K562 (cell line): ENCODE results near the gene SH3BP4. TPM values are rescaled to one million over a fixed set of nuclear protein-coding genes. Genes with fewer than 3 reads are reported as not detected.

ENCODE experiments used
- ATAC-seq: fragments of 200-7000 bp; cut with Tn5 transposase; 3 replicates; pipeline ENCODE4 v1.9.1; 2020; ENCODE audit warnings: moderate library complexity
- BruUV-seq: library from RNA; stranded (reverse); fragments of 400-500 nt; replicated peaks from 2 replicates; lab custom pipeline; 2021; lab: Mats Ljungman, UMichigan
- CTCF ChIA-PET: fragments of 300-600 bp; formaldehyde crosslinking; extraction: SDS; loops from one replicate; lab custom pipeline; 2021; ENCODE audit warnings: low intra/inter-chr PET ratio; lab: Yijun Ruan, JAX
- POLR2A ChIA-PET: fragments of 300-600, 350-650 bp; sonication (Branson Sonifier 250); formaldehyde crosslinking; extraction: SDS; loops from one replicate; lab custom pipeline; 2021; ENCODE audit warnings: antibody characterized with exemption, inconsistent platforms; lab: Yijun Ruan, JAX
- DNase-seq, 4 experiments: peaks; one replicate each; pipeline versions ENCODE4 v3.0.0 to v3.0.0-alpha.2; 2011 to 2018; ENCODE audit warnings: low spot score in 3 of 4, mixed read lengths in 3 of 4; ENCODE audit errors: extremely low read depth in 1 of 4
- FAIRE-seq: peaks from 2 replicates; lab custom pipeline; 2011; peaks lifted over from hg19 to GRCh38; lab: Jason Lieb, UNC
- H2AFZ ChIP-seq: 2 replicates; pipeline ENCODE4 v1.6.0; 2011; ENCODE audit warnings: low read depth, low read length, control low read depth, inconsistent platforms
- H3K27ac ChIP-seq: fragments of 200-600 bp; 3 replicates; pipeline ENCODE4 v1.8.0; 2011; ENCODE audit warnings: low read depth, mild to moderate bottlenecking, control low read depth, inconsistent platforms, low read length, moderate library complexity, mixed read lengths; ENCODE audit errors: extremely low read depth
- H3K27me3 ChIP-seq, 2 experiments: fragments of 300-600 bp in 1 of 2; 2 replicates in 1 of 2; 3 replicates in 1 of 2; pipeline versions ENCODE4 v1.6.0 to v1.8.0; 2011; ENCODE audit warnings: inconsistent platforms in 2 of 2, low read length in 2 of 2, mild to moderate bottlenecking in 1 of 2, mixed read lengths in 1 of 2, moderate library complexity in 1 of 2; ENCODE audit not compliant: control insufficient read depth in 2 of 2, insufficient read depth in 2 of 2
- H3K36me3 ChIP-seq: fragments of 300-600 bp; 3 replicates; pipeline ENCODE4 v1.8.0; 2011; ENCODE audit warnings: mild to moderate bottlenecking, low read length, inconsistent platforms; ENCODE audit not compliant: control insufficient read depth, insufficient read depth
- H3K4me1 ChIP-seq, 2 experiments: fragments of 200-600 bp in 1 of 2; replicated peaks in 1 of 2; 2 replicates in 1 of 2; 3 replicates in 1 of 2; pipeline versions ENCODE4 v1.5.1 to v1.8.0; 2011; ENCODE audit warnings: inconsistent platforms in 2 of 2, low read length in 2 of 2, mild to moderate bottlenecking in 1 of 2, mixed read lengths in 1 of 2, moderate library complexity in 1 of 2; ENCODE audit not compliant: control insufficient read depth in 2 of 2, insufficient read depth in 2 of 2
- H3K4me2 ChIP-seq: 2 replicates; pipeline ENCODE4 v1.6.1; 2011; ENCODE audit warnings: low read length, control low read depth, inconsistent platforms, mixed read lengths; ENCODE audit not compliant: insufficient read depth
- H3K4me3 ChIP-seq: fragments of 200-600 bp; sonication (generic), shearing (Covaris generic); 2 replicates; pipeline ENCODE4 v1.5.1; 2016; ENCODE audit warnings: control low read depth, inconsistent platforms
- H3K79me2 ChIP-seq: fragments of 200-600 bp; 3 replicates; pipeline ENCODE4 v1.8.0; 2011; ENCODE audit warnings: low read length, inconsistent platforms; ENCODE audit not compliant: control insufficient read depth, insufficient read depth
- H3K9ac ChIP-seq, 2 experiments: 2 replicates each; pipeline versions ENCODE4 v1.6.0 to v1.6.1; 2011; ENCODE audit warnings: low read depth in 2 of 2, low read length in 2 of 2, control low read depth in 1 of 2, inconsistent platforms in 1 of 2, mild to moderate bottlenecking in 1 of 2, mixed read lengths in 1 of 2; ENCODE audit not compliant: insufficient read depth in 1 of 2
- H3K9me1 ChIP-seq: one replicate; pipeline ENCODE4 v1.6.0; 2011; ENCODE audit warnings: inconsistent platforms, mild to moderate bottlenecking, low read length, moderate library complexity; ENCODE audit not compliant: control insufficient read depth, insufficient read depth
- H3K9me3 ChIP-seq: replicated peaks from 2 replicates; pipeline ENCODE4 v1.5.1; 2011; ENCODE audit warnings: low read depth, low read length, inconsistent platforms; ENCODE audit not compliant: control insufficient read depth, insufficient read depth
- H4K20me1 ChIP-seq: replicated peaks from 2 replicates; pipeline ENCODE4 v1.6.1; 2011; ENCODE audit warnings: low read length, inconsistent platforms, mixed read lengths; ENCODE audit not compliant: control insufficient read depth, insufficient read depth
- CBFA2T3 ChIP-seq: fragments of 450-650 bp; IDR thresholded peaks from 2 replicates; pipeline ENCODE4 v1.6.1; 2017
- MEIS2 ChIP-seq: fragments of 450-650 bp; IDR thresholded peaks from 2 replicates; pipeline ENCODE4 v1.6.1; 2014; ENCODE audit warnings: mild to moderate bottlenecking; ENCODE audit not compliant: partially characterized antibody
- MLX ChIP-seq, 2 experiments: fragments of 450-650 bp in 1 of 2; sonication (generic) in 1 of 2; formaldehyde crosslinking; conservative IDR thresholded peaks; 2 replicates each; pipeline versions ENCODE4 v1.4.0 to v1.8.1; 2020 to 2022; ENCODE audit warnings: mild to moderate bottlenecking in 1 of 2, missing genetic modification reagents in 1 of 2
- MYC ChIP-seq, 2 experiments: fragments of 250-450 bp in 1 of 2; sonication (Bioruptor Pico) in 1 of 2; IDR thresholded peaks; 2 replicates each; pipeline versions ENCODE4 v1.5.1 to v1.6.1; 2012 to 2021; ENCODE audit warnings: low read depth in 2 of 2, borderline replicate concordance in 1 of 2, improper control_type of control experiment in 1 of 2, low read length in 1 of 2, mild to moderate bottlenecking in 1 of 2, moderate library complexity in 1 of 2
- OTX1 ChIP-seq: fragments of 450-650 bp; formaldehyde crosslinking; IDR thresholded peaks from 2 replicates; pipeline ENCODE4 v1.4.0; 2022; ENCODE audit warnings: mild to moderate bottlenecking
- ZFP36 ChIP-seq: fragments of 150-350 bp; IDR thresholded peaks from 2 replicates; pipeline ENCODE4 v1.6.1; 2018; ENCODE audit warnings: low read length, low read depth; ENCODE audit not compliant: partially characterized antibody
- ZNF239 ChIP-seq: fragments of 250-450 bp; sonication (Bioruptor Pico); IDR thresholded peaks from 2 replicates; pipeline ENCODE4 v1.4.0; 2020; ENCODE audit warnings: mild to moderate bottlenecking
- ZNF280A ChIP-seq: fragments of 450-650 bp; IDR thresholded peaks from 2 replicates; pipeline ENCODE4 v1.6.1; 2018; ENCODE audit warnings: mild to moderate bottlenecking, low read depth; ENCODE audit not compliant: partially characterized antibody
- ZNF75A ChIP-seq: fragments of 450-650 bp; formaldehyde crosslinking; IDR thresholded peaks from 2 replicates; pipeline ENCODE4 v1.4.0; 2020; ENCODE audit warnings: mild to moderate bottlenecking
- WGBS: fragments of 100-300 bp; shearing (Covaris generic); methylation state at CpG from one replicate; pipeline ENCODE4 v1.1.6; 2016; ENCODE audit warnings: low coverage, mixed read lengths; ENCODE audit not compliant: insufficient coverage; ENCODE audit errors: missing lambda C conversion rate; 5-methylcytosine and 5-hydroxymethylcytosine counted together
- in situ Hi-C: fragments of 300-500 bp; cut with MboI; formaldehyde crosslinking; loops from 4 replicates; pipeline ENCODE4 v1.15.0; 2018; ENCODE audit warnings: inconsistent platforms, mixed read lengths
- intact Hi-C: fragments of 100-400 bp; cut with micrococcal nuclease; formaldehyde crosslinking; loops from 2 replicates; pipeline ENCODE4 v1.14.2; 2022
- polyA plus RNA-seq, 8 experiments: library from polyadenylated mRNA; depleted of rRNA in 4 of 8; stranded (reverse) in 5 of 8; unstranded in 3 of 8; fragments of >200 nt; fragmentation: Nextera tagmentation in 2 of 8; fragmentation: Illumina TruSeq in 1 of 8; extraction: Ambion mirVana in 2 of 8; extraction: Trizol in 1 of 8; gene quantifications; 2 replicates each; pipeline versions ENCODE4 v1.2.1 to v1.2.3, GENCODE V29; 2011 to 2014; ENCODE audit warnings: inconsistent platforms in 1 of 8, missing spikeins in 1 of 8
- total RNA-seq, 7 experiments: library from RNA; depleted of rRNA in 6 of 7; stranded (reverse); fragments of >200 nt in 6 of 7; fragmentation: Illumina TruSeq in 2 of 7; extraction: Trizol in 2 of 7; gene quantifications; 2 replicates each; pipeline versions ENCODE4 v1.2.1 to v1.2.3, GENCODE V29; 2011 to 2021; ENCODE audit warnings: low replicate concordance in 1 of 7
- TF ChIP-seq, protein P1 (sequence below): fragments of 200-800 bp; sonication (Bioruptor generic); IDR thresholded peaks from 2 replicates; pipeline ENCODE4 v1.6.1; 2017; ENCODE audit warnings: missing genetic modification characterization, missing compliant biosample characterization

SH3BP4 gene
- total and polyA plus RNA-seq, 9 of the 15 experiments (the other 6 are each of a cell fraction or from before 2014, with no cell fraction given) = 0.03 to 0.28 (median 0.27) TPM; not detected in 6

DNA sequence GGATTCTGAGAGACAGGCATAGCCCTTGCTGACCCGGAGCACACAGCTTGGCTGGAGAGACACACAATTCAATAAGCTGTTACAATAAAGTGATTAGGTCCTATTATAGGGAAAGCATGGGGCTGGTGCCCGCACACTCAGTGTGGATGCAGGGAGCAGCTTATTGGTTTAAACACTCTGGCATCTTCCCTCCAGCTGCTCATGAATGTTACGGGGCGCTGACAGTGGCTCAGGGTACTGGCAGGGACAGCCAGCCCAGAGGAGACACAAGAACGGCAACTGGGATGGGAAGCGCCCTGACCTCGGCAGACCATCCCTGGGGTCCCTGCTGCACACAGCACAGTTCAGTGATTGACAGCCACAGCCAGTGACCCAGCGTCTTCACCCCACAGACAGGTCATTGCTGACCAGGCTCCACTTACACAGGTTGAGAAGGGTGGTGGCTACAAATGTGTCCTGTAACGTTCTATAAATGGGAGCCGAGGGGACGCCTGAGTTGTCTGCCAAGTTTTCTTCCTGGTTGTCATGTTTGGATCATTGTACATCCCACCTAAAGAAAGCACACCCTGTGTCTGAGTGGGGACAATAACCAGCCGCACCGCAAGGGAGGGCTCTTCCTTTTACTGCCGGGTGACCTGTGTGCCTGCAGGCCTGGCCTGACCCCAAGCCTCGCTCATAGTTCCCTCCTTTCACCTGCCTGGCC is 60.3 kb downstream of the SH3BP4 start:
- in situ Hi-C loops (no loop called here), intact Hi-C loops (no loop called here)
- BruUV-seq = no TSS peak
- Histone ChIP-seq H3K36me3 (no peaks in the 10 kb centered on the region), H3K9ac (no peak overlapping the region), H3K9me1 (no peaks in the 10 kb centered on the region), H2AFZ (no peak overlapping the region), H3K4me2 (no peak overlapping the region), H4K20me1 (no peaks in the 10 kb centered on the region), H3K79me2 (no peaks in the 10 kb centered on the region), H3K4me1 (no peaks in the 10 kb centered on the region), H3K27ac (no peak overlapping the region), H3K4me3 (no peak overlapping the region), H3K27me3 (peaks cover 0 to 25% of the 10 kb centered on the region in 2 experiments; a peak in 2 of 5 replicates), H3K9me3 (no peaks in the 10 kb centered on the region)
- no peak for FAIRE-seq
- DNase-seq = no peak
- TF ChIP-seq CBFA2T3 = no peak
- 1% methylated on average over 11 of the region's 15 CpGs for WGBS
- CTCF ChIA-PET = no interaction called here
- ATAC-seq = no peak
- POLR2A ChIA-PET = interaction anchor here (0.6 kb wide), 1 partner anchor 1183 kb away, joined by 3 read pairs; no protein-coding TSS in a partner anchor

DNA sequence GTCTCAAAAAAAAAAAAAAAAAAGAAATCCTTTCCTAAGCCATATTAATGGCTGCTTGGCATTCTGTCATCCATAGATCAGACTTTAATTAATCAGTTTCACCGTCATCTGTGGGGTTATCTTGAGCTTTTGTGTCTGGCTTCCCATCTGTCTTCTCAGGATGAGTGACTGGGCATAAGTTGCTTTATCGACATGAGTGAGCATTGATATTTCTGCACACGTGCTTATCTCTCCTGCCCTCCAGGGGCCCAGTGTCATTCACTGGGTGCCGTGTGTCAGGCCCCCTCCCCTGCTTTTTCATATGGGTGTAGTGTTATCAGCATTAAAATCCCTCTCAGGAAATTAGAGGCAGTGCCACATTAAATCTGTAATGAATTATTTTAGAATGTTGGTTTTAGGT is 65.6 kb downstream of the SH3BP4 start:
- CTCF ChIA-PET = no interaction called here
- WGBS = 0% methylated on average over 4 of the region's 4 CpGs

More for the DNA sequence above, 65.6 kb downstream of the SH3BP4 start:
- TF ChIP-seq ZNF75A (no peak), MEIS2 (no peak), MLX (CRISPR knock-in tag; conservative IDR thresholded peaks at IDR 0.05) (no peak), OTX1 (CRISPR knock-in tag) (no peak), MYC (IDR thresholded peaks at IDR 0.05; ENCODE audit: low read depth, low read length) (no peak), MYC (CRISPR knock-in tag; IDR thresholded peaks at IDR 0.05; ENCODE audit: borderline replicate concordance, low read depth) (no peak), ZNF239 (no peak), ZNF280A (no peak), ZFP36 (no peak)
- TF ChIP-seq, protein P1, sequence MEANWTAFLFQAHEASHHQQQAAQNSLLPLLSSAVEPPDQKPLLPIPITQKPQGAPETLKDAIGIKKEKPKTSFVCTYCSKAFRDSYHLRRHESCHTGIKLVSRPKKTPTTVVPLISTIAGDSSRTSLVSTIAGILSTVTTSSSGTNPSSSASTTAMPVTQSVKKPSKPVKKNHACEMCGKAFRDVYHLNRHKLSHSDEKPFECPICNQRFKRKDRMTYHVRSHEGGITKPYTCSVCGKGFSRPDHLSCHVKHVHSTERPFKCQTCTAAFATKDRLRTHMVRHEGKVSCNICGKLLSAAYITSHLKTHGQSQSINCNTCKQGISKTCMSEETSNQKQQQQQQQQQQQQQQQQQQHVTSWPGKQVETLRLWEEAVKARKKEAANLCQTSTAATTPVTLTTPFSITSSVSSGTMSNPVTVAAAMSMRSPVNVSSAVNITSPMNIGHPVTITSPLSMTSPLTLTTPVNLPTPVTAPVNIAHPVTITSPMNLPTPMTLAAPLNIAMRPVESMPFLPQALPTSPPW = no peak
- intact Hi-C loops = no loop called here
- no peak overlapping the region for H3K4me3 ChIP-seq
- no peak overlapping the region for H3K4me2 ChIP-seq
- H3K9me3 ChIP-seq = no peaks in the 10 kb centered on the region
- no peaks in the 10 kb centered on the region for H3K9me1 ChIP-seq
- H3K27me3 ChIP-seq = peaks cover 0 to 9% of the 10 kb centered on the region in 2 experiments; a peak in 1 of 5 replicates
- POLR2A ChIA-PET = no interaction called here
- H3K4me1 ChIP-seq = no peaks in the 10 kb centered on the region
- no peaks in the 10 kb centered on the region for H3K79me2 ChIP-seq
- DNase-seq (no peak), FAIRE-seq (no peak), ATAC-seq (no peak)
- in situ Hi-C loops = no loop called here
- H3K27ac ChIP-seq = no peak overlapping the region
- H2AFZ ChIP-seq = no peak overlapping the region
- H3K9ac ChIP-seq = no peak overlapping the region
- H4K20me1 ChIP-seq = no peaks in the 10 kb centered on the region
- no peaks in the 10 kb centered on the region for H3K36me3 ChIP-seq
- BruUV-seq = no TSS peak
